ENCODE results near the gene GGA2.

The GGA2 gene

DNA sequence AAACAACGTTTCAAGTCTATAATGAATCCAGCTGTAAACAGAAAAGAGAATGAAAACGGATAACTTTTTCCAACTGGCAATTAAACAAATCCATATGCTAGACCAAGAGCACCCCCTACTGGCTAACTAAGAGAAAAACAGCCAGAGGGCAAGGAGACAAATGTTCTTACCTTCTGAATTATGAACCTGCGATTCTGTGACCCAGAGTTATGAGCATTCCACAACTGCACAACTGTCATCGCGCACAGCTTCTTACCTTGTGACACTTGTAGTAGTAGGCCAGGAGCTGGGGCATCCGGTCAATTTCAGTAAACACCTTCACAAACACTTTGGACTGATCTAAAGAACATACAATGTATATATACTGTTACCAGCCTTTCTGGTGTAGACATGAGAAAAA is 75.9 kb downstream of the GGA2 start:
- no peak for DNase-seq (ENCODE audit: low spot score in 2 of 2)
- Mint-ChIP-seq H3K4me3 (no peak overlapping the region), H3K27me3 (no peaks in the 10 kb centered on the region), H3K27ac (ENCODE audit: low read depth) (no peak overlapping the region), H3K36me3 (ENCODE audit: insufficient read depth) (peaks cover 44% of the 10 kb centered on the region), H3K9me3 (no peaks in the 10 kb centered on the region), H3K4me1 (no peaks in the 10 kb centered on the region)
- no peak for ATAC-seq (replicated peaks; ENCODE audit: extremely low read depth, poor library complexity, severe bottlenecking)

DNA sequence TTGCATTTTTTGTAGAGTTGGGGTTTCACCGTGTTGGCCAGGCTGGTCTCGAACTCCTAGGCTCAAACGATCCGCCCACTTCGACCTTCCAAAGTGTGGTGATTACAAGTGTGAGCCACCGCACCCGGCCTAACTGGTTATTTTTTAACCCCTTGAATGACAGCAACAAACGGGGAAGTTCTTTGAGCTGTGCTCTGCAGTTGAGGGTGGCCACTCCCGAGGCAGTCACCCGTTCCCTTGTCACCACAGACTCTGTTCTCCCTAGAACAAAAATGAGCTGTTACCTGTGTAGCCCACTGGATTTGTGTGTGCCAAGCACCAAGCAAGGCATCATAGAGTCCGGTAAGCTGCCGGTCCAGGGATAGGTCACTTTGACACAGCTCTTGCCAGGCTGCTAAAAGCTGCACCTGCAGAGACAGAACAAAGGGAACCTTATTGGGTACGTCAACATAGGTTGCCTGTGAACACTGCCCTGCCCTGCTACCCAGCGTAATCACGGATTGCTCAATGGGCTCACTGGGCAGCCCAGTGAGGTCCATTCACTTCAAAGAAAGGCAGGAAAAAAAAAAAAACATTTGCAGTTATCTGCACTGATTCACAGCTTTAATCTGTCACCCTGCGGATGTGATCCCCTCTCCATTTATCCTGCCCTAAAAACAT is 76.9 kb downstream of the GGA2 start:
- peaks cover 44% of the 10 kb centered on the region for H3K36me3 Mint-ChIP-seq (ENCODE audit: insufficient read depth)
- no peak overlapping the region for H3K27ac Mint-ChIP-seq (ENCODE audit: low read depth)
- H3K9me3 Mint-ChIP-seq, result no peaks in the 10 kb centered on the region
- DNase-seq (ENCODE audit: low spot score in 2 of 2), result no peak
- H3K4me1 Mint-ChIP-seq, result no peaks in the 10 kb centered on the region
- no peaks in the 10 kb centered on the region for H3K27me3 Mint-ChIP-seq
- no peak for ATAC-seq (replicated peaks; ENCODE audit: extremely low read depth, poor library complexity, severe bottlenecking)
- H3K4me3 Mint-ChIP-seq, result no peak overlapping the region

DNA sequence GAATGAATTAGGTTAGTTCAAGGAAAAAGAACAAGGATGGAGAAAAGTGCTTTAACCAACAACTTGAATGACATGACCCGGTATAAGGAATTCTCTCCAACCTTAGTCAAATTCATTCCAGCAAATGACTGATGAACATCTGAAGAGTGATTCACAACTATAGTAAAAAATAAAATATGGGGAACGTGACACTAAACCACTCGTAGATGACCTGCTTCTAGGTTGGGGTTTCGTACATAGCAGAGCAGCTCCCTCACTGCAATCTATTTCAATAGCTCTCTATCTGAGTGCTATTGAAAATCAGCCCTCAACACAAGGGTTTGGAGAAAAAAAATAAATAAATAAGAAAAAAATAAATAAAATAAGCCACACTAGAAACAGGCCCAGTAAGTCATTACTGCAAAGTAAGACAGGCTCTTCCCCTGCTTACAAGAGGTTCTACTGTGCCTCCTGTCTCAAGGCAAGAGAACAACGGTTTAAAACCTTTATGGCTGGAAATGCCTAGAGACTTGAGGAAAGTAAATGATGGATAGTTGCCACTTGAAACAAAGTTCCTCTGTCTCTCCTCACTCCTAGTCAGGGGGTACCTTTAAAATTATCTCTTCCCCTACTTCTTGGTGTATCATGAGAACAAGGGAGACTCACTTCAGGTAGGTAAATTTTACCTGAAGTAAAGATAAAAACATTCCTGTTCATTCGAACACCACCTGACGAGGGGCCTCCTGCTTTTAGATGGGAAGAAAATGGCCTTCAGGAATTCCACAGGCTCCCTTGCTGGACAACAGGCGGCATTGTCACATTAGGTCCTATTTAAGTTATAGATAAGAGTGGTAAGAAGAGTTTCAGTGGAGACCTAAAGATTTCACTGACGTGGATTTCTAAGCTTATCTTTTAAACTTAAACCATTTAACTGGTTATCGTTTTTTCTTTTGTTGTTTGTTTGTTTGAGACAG is 77.8 kb downstream of the GGA2 start:
- Mint-ChIP-seq H3K27me3 (no peaks in the 10 kb centered on the region), H3K9me3 (no peaks in the 10 kb centered on the region), H3K4me3 (no peak overlapping the region), H3K27ac (ENCODE audit: low read depth) (no peak overlapping the region), H3K4me1 (no peaks in the 10 kb centered on the region), H3K36me3 (ENCODE audit: insufficient read depth) (peaks cover 42% of the 10 kb centered on the region)
- DNase-seq (ENCODE audit: low spot score in 2 of 2) (no peak), ATAC-seq (replicated peaks; ENCODE audit: extremely low read depth, poor library complexity, severe bottlenecking) (no peak)

DNA sequence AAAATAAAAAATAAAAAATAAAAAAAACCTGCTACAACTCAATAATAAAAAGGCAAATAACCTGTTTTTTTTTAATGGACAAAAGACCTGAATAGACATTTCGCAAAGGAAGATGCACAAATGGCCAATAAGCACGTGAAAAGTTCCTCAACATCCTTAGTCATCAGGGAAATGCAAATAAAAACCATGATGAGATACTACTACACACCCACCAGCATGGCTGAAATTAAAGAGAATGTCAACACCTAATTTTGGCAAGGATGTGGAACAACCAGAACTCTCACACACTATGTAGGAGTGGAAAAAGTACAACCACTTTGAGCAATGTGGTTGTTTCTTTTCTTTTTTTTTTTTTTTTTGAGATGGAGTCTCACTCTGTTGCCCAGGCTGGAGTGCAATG is 81.9 kb downstream of the GGA2 start:
- Mint-ChIP-seq H3K4me1 (no peaks in the 10 kb centered on the region), H3K27me3 (no peaks in the 10 kb centered on the region), H3K36me3 (ENCODE audit: insufficient read depth) (peaks cover 52% of the 10 kb centered on the region), H3K27ac (ENCODE audit: low read depth) (no peak overlapping the region), H3K4me3 (no peak overlapping the region), H3K9me3 (no peaks in the 10 kb centered on the region)
- ATAC-seq (replicated peaks; ENCODE audit: extremely low read depth, poor library complexity, severe bottlenecking), result no peak
- DNase-seq (ENCODE audit: low spot score in 2 of 2), result no peak

DNA sequence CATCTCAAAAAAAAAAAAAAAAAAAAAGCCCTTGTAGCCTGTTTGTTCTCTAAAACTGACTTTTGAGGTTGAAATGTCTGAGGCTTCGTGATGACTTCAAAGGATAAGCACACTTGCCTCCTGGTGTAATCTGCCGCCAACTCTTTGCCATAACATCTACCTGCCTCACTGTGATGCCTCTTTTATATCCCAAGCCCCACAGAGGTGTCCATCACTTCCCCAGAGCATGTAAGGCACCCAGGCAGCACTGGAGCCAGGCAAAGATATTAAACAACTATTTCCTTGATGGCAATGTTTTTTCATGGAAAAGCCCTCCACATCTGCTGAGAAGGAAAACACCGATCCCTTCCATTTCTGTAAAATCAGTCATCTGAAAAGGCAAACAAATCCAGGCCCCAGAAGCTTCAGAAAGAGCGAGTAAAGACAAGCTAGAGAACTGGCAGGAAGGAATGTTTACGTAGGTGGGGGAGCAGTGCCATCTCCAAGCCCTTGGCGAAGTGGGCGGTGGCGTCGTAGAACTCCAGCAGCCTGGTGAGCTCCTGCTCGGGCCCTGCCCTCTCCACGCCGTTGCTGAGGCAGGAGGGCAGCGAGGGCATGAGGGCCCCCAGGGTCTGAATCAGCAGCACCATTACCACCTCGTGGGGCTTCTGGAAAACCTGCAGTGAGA is 85.9 kb downstream of the GGA2 start:
- H3K4me3 Mint-ChIP-seq, result no peak overlapping the region
- DNase-seq (ENCODE audit: low spot score in 2 of 2), result no peak
- no peak for ATAC-seq (replicated peaks; ENCODE audit: extremely low read depth, poor library complexity, severe bottlenecking)
- H3K36me3 Mint-ChIP-seq (ENCODE audit: insufficient read depth), result peaks cover 41% of the 10 kb centered on the region
- H3K27me3 Mint-ChIP-seq, result no peaks in the 10 kb centered on the region
- no peaks in the 10 kb centered on the region for H3K9me3 Mint-ChIP-seq
- H3K27ac Mint-ChIP-seq (ENCODE audit: low read depth), result no peak overlapping the region
- H3K4me1 Mint-ChIP-seq, result no peaks in the 10 kb centered on the region

DNA sequence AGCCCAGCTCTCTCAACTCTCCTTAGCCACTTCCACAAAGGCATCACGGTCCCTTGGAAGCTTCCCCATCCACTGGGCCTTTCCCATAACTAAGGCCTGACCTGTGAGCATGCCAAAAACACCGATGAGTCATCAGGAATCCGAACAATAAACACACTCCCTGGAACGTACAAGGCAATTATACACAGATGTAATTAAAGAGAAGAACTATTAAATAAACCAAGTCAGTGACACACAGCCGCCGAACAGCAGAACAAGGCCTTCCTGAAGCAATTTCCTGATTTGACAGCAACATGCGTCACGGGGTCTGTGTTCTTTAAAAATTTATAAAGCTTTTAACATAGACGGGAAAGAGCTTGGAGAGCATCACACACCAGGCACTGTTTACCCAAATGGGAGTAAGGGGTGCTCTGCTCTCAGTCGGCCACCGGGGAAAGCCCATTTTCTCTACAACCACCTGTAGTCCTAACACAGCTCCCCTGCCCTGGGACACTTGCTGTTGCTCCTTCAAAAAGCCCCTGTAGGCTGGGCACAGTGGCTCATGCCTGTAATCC is 86.7 kb downstream of the GGA2 start:
- Mint-ChIP-seq H3K4me1 (no peaks in the 10 kb centered on the region), H3K27me3 (no peaks in the 10 kb centered on the region), H3K27ac (ENCODE audit: low read depth) (no peak overlapping the region), H3K9me3 (no peaks in the 10 kb centered on the region), H3K4me3 (no peak overlapping the region), H3K36me3 (ENCODE audit: insufficient read depth) (peaks cover 36% of the 10 kb centered on the region)
- DNase-seq (ENCODE audit: low spot score in 2 of 2), result no peak
- no peak for ATAC-seq (replicated peaks; ENCODE audit: extremely low read depth, poor library complexity, severe bottlenecking)

DNA sequence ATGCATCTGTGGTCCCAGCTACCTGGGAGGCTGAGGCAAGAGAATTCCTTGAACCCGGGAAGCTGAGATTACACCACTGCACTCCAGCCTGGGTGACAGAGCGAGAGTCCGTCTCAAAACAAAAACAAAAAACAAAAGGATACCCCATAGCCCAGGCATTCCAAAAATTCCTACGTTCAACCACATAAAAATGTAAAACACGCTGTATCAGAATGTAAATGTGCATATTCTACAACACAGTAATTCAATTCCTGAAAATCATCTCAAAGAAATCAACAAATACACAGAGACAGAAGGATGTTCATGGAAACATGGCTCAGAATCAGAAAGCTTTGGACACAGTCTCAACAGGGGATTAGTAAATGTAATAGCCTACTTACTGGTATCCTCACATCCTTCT is 90.3 kb downstream of the GGA2 start:
- DNase-seq (ENCODE audit: low spot score in 2 of 2) (no peak), ATAC-seq (replicated peaks; ENCODE audit: extremely low read depth, poor library complexity, severe bottlenecking) (no peak)
- H3K4me1 Mint-ChIP-seq, result no peaks in the 10 kb centered on the region
- H3K4me3 Mint-ChIP-seq, result no peak overlapping the region
- H3K36me3 Mint-ChIP-seq (ENCODE audit: insufficient read depth), result peaks cover 40% of the 10 kb centered on the region
- H3K9me3 Mint-ChIP-seq, result no peaks in the 10 kb centered on the region
- no peak overlapping the region for H3K27ac Mint-ChIP-seq (ENCODE audit: low read depth)
- no peaks in the 10 kb centered on the region for H3K27me3 Mint-ChIP-seq

DNA sequence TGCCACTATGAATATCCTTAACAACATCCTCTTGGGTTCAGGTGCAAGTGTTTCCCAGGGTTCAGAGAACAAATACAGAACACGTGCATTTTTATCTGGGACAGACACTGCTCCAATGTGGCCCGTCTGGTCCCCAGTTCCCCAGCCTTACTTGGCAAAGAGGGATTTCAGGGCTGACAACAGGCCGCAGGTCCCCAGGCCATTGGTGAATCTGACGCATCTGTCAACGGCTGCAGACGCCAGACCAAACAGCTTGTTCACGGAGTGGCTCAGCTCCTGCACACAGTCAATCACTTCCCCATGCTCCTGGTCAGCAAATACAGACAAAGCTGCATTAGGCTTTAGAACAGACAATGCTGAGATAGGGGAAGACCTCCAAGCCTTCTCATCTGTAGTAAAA is 93.5 kb downstream of the GGA2 start:
- Mint-ChIP-seq H3K27me3 (no peaks in the 10 kb centered on the region), H3K9me3 (no peaks in the 10 kb centered on the region), H3K36me3 (ENCODE audit: insufficient read depth) (peaks cover 39% of the 10 kb centered on the region), H3K4me1 (no peaks in the 10 kb centered on the region), H3K27ac (ENCODE audit: low read depth) (no peak overlapping the region), H3K4me3 (no peak overlapping the region)
- ATAC-seq (replicated peaks; ENCODE audit: extremely low read depth, poor library complexity, severe bottlenecking) (no peak), DNase-seq (ENCODE audit: low spot score in 2 of 2) (no peak)

DNA sequence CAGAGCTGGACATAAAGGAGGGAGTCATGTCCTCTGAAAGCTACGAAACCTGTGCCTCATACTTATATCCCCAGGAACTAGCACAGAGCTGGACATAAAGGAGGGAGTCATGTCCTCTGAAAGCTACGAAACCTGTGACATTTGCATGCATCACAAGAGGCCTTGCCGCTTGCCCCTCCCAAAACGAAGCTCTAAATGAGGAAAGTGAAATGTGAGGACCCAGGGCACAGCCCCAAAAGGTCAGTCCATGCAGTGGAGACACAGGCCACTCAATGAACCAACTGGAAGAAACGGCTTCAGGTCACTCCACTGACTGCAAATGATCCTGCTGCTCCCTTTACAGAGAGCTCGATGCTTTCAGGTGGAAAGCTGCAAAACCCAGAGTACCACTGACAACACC is 95.6 kb downstream of the GGA2 start:
- H3K4me1 Mint-ChIP-seq, result no peaks in the 10 kb centered on the region
- no peak for DNase-seq (ENCODE audit: low spot score in 2 of 2)
- peaks cover 38% of the 10 kb centered on the region for H3K36me3 Mint-ChIP-seq (ENCODE audit: insufficient read depth)
- no peak overlapping the region for H3K27ac Mint-ChIP-seq (ENCODE audit: low read depth)
- ATAC-seq (replicated peaks; ENCODE audit: extremely low read depth, poor library complexity, severe bottlenecking), result no peak
- no peaks in the 10 kb centered on the region for H3K27me3 Mint-ChIP-seq
- no peak overlapping the region for H3K4me3 Mint-ChIP-seq
- H3K9me3 Mint-ChIP-seq, result no peaks in the 10 kb centered on the region

Data from central memory CD8-positive, alpha-beta T cell (primary cell).